ENCODE measurements around the gene PGD.

The PGD gene

GRCh38 chr1:10428984-10429383 is 30.1 kb downstream of the PGD start:
- Histone ChIP-seq H3K4me1 (ENCODE audit: low read depth, poor library complexity, severe bottlenecking) (peaks cover 13% of the 10 kb centered on the region), H3K36me3 (ENCODE audit: insufficient read depth) (no peaks in the 10 kb centered on the region), H3K79me2 (ENCODE audit: insufficient read depth, low read depth) (no peaks in the 10 kb centered on the region), H3K4me3 (IDR thresholded peaks at IDR 0.05; ENCODE audit: insufficient read depth, low read depth, low read length) (no peak overlapping the region), H3K4me2 (no peak overlapping the region), H4K20me1 (ENCODE audit: insufficient read depth) (no peaks in the 10 kb centered on the region), H3K9ac (no peak overlapping the region), H3K27me3 (ENCODE audit: insufficient read depth, low read depth) (no peaks in the 10 kb centered on the region), H2AFZ (ENCODE audit: low read depth) (no peak overlapping the region), H3K27ac (no peak overlapping the region)
- no peak for TF ChIP-seq CTCF (conservative IDR thresholded peaks at IDR 0.05; ENCODE audit: low read depth, low read length)

GRCh38 chr1:10429868-10430215 is 31.0 kb downstream of the PGD start:
- peak overlapping the region; percentile 73; the same call in 1 of the 2 replicates for H3K9ac ChIP-seq
- no peaks in the 10 kb centered on the region for H3K36me3 ChIP-seq (ENCODE audit: insufficient read depth)

GRCh38 chr1:10430216-10431069 is 31.6 kb downstream of the PGD start, which contains the start of gene CENPS:
CENPS (plus strand) TSS chr1:10430433; CDS start chr1:10430518, 85 bp downstream.
- Histone ChIP-seq H3K4me1 (ENCODE audit: low read depth, poor library complexity, severe bottlenecking) (peaks cover 13% of the 10 kb centered on the region), H3K79me2 (ENCODE audit: insufficient read depth, low read depth) (no peaks in the 10 kb centered on the region), H3K36me3 (ENCODE audit: insufficient read depth) (no peaks in the 10 kb centered on the region), H3K27ac (peak within 1 kb of the TSS; percentile 54; the same call in 1 of the 2 replicates), H3K27me3 (ENCODE audit: insufficient read depth, low read depth) (no peaks in the 10 kb centered on the region), H3K4me3 (IDR thresholded peaks at IDR 0.05; ENCODE audit: insufficient read depth, low read depth, low read length) (peak within 1 kb of the TSS; percentile 62), H3K9ac (peak within 1 kb of the TSS; percentile 73), H2AFZ (ENCODE audit: low read depth) (peak within 1 kb of the TSS; percentile 94), H4K20me1 (ENCODE audit: insufficient read depth) (no peaks in the 10 kb centered on the region), H3K4me2 (peak within 1 kb of the TSS; percentile 91)
- peak; percentile 86 for TF ChIP-seq CTCF (conservative IDR thresholded peaks at IDR 0.05; ENCODE audit: low read depth, low read length)

More at GRCh38 chr1:10429868-10430215, 31.0 kb downstream of the PGD start:
- no peak overlapping the region; the same call in 1 of the 2 replicates for H3K27ac ChIP-seq
- no peak for TF ChIP-seq CTCF (conservative IDR thresholded peaks at IDR 0.05; ENCODE audit: low read depth, low read length)
- H3K4me1 ChIP-seq (ENCODE audit: low read depth, poor library complexity, severe bottlenecking) = peaks cover 13% of the 10 kb centered on the region
- H3K4me3 ChIP-seq (IDR thresholded peaks at IDR 0.05; ENCODE audit: insufficient read depth, low read depth, low read length) = no peak overlapping the region
- H3K27me3 ChIP-seq (ENCODE audit: insufficient read depth, low read depth) = no peaks in the 10 kb centered on the region
- no peaks in the 10 kb centered on the region for H3K79me2 ChIP-seq (ENCODE audit: insufficient read depth, low read depth)
- peak overlapping the region; percentile 91 for H3K4me2 ChIP-seq
- peak overlapping the region; percentile 94 for H2AFZ ChIP-seq (ENCODE audit: low read depth)
- H4K20me1 ChIP-seq (ENCODE audit: insufficient read depth) = no peaks in the 10 kb centered on the region

DNA sequence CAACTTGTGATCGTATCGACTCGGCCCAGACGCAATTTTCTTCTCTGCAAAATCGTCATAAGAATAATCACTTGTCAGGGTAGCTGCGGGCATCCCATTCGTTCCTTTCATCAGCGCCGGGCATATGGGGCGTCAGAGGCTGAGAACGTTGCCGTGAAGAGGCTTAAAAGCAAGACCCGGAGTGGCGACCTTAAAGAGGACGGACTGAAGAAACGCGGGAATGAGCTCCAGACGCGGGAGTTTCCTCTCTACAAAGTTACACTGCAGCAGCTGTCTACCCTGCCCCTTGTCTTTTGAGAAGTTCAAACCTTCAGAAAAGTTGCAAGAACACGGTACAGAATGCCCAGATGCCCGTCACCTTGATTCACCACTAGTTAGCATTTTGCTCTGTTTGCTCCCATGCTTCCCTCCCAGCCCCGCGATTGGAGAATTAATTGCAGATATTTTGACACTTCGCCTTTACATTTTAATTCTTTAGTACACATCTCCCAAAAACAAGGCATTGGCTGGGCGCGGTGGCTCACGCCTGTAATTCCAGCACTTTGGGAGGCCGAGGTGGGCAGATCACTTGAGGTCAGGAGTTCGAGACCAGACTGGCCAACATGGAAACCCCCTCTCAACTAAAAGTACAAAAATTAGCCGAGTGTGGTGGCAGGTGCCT is 32.3 kb downstream of the PGD start:
- Histone ChIP-seq H3K4me2 (peak overlapping the region; percentile 58), H3K79me2 (ENCODE audit: insufficient read depth, low read depth) (no peaks in the 10 kb centered on the region), H3K4me3 (IDR thresholded peaks at IDR 0.05; ENCODE audit: insufficient read depth, low read depth, low read length) (peak overlapping the region; percentile 62), H3K27me3 (ENCODE audit: insufficient read depth, low read depth) (no peaks in the 10 kb centered on the region), H3K4me1 (ENCODE audit: low read depth, poor library complexity, severe bottlenecking) (peaks cover 13% of the 10 kb centered on the region), H4K20me1 (ENCODE audit: insufficient read depth) (no peaks in the 10 kb centered on the region), H3K36me3 (ENCODE audit: insufficient read depth) (no peaks in the 10 kb centered on the region), H2AFZ (ENCODE audit: low read depth) (peak overlapping the region; percentile 94), H3K27ac (peak overlapping the region; percentile 54; the same call in 1 of the 2 replicates), H3K9ac (peak overlapping the region; percentile 73)
- no peak for TF ChIP-seq CTCF (conservative IDR thresholded peaks at IDR 0.05; ENCODE audit: low read depth, low read length)
